Femur (tissue), 1 donor: Measurements from ENCODE around the gene KRT8.
"Not testable (repeated sequence)": the region's sequence is repeated elsewhere in the genome, so short reads cannot be mapped to it uniquely, and the experiment has no call there.

Source experiments
- DNase-seq: peaks from one replicate; pipeline ENCODE4 v3.0.0-alpha.2; 2017

The KRT8 gene

DNA sequence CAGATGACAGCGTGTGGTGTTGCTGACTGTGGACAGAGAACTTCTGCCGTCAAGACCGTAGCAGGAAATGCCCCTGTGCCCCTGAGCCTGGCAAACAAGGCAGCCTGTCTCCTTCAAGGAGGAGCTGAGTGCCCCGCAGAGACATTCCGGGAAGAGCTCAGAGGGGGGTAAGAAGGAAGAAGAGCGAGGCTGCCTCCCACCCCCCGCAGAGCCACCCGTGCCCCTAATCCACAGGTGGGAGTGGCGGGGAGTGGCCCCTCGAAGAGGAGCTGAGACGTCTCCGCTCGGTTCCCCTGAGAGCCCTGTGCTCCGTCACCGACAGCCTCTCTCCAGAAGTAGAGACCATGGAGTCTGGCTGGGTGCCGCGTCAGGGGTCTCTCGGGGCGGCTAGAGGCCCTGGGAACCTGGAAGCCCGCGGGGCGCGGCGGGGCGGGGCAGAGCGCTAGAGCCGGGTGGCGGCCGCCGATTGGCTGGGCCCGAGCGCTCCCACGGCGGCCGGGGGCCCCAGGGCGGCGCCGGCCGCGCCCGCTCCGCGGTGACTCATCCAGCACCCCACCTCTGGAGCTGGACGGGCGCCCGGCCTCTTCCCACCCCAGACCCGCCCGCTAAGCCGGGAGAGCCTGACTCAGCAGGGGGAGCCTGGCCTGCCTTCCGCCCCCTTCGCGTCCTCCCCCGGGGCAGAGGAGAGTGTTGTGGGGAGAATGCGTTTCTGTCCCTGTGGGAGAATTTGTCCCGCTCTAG is 30.9 kb downstream of the KRT8 start:
- peak; percentile 87 for DNase-seq

GRCh38 chr12:52873513-52873831 is 31.4 kb downstream of the KRT8 start:
- no peak for DNase-seq

GRCh38 chr12:52872644-52873389 is 32.1 kb downstream of the KRT8 start:
- no peak for DNase-seq

DNA sequence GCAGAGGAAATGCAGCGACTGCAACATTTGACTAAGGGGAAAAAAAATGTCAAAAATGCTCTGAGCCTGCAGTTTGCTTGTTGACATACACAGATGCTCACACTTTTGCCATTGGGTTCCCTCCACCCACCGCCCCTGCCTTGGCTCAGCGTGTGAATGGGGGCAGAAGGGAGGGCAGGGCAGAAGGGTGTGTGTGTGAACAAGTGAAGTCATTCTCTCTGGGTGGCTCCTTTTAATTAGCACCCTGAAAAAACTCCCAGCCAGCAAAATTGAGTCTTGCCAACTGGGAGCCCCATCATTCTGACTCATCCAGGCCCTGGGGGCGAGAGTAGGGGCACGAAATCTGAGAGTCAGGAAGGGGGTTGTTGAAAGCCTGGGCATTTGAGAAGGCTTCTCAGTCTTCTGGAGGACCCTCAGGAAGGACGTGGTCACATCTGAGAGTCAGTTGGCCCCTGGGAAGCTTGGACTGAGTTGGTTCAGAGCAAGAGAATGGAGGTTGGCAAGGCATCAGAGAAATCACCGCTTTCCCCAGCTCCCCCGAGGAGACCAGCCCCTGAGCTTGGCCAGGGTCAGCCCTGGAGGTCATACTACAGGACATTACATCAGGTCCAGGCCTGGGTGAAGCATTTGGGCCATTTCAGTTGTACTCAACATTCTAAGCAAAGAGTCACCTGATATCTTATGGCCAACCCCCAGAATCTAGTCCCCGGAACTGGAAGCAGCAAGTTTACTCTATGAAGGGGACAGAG is 33.4 kb downstream of the KRT8 start:
- peak; percentile 52 for DNase-seq

- DNase-seq = peak; percentile 44
These were observed 34.2 kb downstream of the KRT8 start for GRCh38 chr12:52870361-52871290.

DNA sequence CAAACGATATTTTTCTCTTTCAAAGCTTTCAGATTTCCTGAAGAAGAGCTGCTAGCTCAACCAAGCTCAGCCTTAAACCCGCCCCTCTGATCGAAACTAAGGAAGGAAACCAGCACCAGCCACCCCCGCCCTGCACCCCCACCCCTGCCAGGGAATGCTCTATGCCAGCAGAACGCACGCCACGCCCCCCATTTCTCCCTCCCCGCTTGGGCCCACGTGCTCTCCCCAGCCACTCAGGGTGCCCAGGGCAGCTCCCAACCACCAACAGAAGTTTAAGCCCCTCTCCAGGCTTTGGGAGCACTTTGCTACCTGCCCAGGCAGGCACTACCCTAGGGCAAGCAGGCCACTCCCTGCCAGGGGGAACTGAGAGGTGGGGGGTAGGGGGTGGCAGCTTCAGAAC is 37.2 kb downstream of the KRT8 start:
- peak; percentile 56 for DNase-seq

DNA sequence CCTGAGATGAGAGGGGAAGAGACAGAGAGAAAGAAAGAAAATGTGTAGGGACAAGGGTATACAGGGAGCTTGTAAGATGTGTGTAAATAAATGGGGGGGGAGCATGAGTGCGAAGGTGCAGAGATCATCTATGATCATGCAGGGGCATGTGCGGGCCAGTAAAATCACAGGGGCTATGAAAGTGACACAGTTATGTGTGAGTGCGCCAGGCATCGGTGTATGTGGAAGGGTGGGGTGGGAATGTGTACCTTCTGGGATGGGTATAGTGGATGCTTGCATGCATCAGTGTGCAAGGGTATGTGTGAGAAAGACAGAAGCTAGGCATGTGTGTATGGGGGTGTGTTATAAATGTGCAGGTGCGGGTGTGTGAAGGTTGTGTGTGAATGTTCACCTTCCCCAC is 37.7 kb downstream of the KRT8 start:
- no peak for DNase-seq

DNA sequence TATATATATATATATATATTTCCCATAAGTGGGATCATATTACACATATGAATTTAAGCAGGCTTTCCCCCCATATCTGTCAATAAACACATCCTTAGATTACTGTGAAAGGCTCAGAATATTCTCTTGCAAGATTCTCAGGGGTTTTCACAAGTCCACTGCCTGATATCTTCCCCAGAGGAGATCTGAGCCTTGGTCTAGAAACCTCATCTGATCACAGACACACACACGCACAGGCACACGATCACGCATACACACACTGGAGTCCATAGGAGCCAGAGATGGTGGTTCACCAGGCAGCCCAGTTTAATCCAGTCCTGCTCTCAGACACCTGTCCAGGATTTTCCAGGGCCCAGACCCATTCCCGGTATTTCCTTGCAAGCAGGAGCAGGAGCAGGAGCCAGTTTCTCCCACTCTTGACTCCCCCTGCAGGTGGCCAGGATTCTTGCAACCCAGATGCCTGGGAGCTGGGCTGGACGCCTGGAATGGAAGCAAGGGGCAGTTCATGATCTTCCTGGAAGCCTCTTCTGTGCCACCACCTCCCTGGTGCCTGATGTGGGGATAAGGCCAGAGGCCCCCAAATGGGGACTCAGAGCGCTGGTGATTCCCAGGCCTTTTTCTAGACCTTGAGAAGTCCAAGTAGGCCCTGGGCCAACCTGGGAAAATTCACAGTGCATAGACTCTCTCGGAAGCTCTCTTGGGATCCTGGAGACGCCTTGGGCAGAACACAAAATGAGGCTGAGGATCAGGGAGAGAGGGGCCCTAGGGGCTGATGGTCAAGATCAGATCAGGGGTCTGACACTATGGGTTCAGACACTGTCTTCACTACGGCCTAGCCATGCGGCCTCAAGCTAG is 39.6 kb downstream of the KRT8 start:
- peak; percentile 81 for DNase-seq

DNA sequence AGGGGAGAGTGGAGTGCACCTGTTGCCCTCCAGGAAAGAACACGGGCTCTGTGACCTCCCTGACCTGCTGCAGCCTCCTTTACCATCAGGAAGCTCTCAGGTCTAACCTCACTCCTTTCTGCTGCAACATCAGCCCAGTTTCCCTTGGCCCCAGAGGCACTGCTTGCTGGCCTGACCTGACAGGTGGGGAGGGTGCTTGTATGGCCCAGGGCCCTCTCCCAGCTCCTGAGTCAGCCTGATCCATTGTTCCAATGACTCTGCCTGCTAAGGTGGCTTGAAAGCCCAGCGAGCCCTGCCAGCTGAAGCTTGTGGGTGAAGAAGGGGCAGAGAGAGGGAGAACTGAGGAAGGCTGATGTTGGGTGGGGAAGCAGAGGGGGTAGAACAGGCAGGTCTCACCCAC is 42.9 kb downstream of the KRT8 start:
- DNase-seq = no peak

DNA sequence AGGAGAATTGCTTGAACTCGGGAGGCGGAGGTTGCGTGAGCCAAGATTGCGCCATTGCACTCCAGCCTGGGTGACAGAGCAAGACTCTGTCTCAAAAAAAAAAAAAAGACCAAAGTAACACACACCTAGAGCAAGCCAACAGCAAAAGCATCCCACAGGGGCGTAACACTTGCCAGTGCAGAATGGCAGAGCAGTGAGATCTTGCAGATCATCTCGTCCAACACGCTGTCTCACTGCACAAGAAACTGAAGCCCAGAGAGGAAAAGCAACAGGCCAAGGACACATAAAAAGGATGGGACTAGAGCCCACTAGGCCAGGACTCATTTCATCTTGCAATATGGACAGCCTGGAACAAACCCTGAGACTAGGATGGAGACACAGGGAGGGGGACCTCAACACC is 43.4 kb downstream of the KRT8 start:
- no peak for DNase-seq

- no peak for DNase-seq
These were observed 44.6 kb downstream of the KRT8 start for GRCh38 chr12:52860102-52860823.

DNA sequence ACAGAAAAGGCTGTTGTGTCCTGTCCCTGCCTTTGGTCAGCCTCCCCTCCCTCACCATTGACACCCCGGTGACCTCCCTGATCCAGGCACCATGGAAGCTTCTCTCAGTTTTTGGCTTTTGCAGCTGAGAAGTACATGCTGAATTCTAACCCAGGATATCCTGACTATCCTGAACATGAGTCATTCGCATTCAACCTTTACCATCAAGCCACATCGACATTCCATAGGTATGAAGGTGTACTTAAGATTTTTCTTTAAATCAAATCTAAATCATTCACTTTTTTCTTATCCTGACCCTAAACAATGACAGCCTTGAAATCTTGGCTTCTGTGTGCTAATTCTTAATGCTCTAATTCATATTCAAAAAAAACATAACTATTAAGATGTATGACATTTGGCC is 47.4 kb downstream of the KRT8 start:
- DNase-seq = no peak

GRCh38 chr12:52856787-52857186 is 48.1 kb downstream of the KRT8 start:
- no peak for DNase-seq

DNA sequence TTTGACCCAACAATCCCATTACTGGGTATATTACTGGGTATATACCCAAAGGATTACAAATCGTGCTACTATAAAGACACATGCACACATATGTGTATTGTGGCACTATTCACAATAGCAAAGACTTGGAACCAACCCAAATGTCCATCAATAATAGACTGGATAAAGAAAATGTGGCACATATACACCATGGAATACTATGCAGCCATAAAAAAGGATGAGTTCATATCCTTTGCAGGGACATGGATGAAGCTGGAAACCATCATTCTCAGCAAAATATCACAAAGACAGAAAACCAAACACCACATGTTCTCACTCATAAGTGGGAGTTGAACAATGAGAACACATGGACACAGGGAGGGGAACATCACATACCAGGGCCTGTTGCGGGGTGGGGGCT is 48.8 kb downstream of the KRT8 start:
- not testable (repeated sequence) for DNase-seq

- no peak for DNase-seq
These were observed 53.1 kb downstream of the KRT8 start for GRCh38 chr12:52851787-52852186.

DNA sequence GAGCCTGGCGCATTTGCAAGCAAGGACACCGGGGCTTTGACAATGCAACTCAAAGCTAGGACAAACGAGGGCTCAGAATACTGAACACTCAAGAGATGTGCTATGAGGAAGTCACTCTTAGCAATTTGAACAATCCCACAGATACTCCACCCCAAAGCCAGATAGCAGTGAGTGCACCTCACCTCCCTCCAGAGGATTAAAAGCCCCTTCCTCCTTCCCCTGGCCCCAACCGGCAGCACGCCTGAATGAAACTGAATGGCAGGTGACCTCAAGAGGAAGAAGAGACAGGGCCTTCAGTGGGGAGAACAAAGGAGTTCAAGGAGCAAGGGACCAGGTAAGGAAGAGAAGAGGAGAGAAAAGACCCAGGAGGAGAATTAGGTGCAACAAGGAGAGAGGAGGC is 54.2 kb downstream of the KRT8 start:
- DNase-seq = no peak

- DNase-seq = no peak
These were observed 55.4 kb downstream of the KRT8 start for GRCh38 chr12:52849511-52849910.

DNA sequence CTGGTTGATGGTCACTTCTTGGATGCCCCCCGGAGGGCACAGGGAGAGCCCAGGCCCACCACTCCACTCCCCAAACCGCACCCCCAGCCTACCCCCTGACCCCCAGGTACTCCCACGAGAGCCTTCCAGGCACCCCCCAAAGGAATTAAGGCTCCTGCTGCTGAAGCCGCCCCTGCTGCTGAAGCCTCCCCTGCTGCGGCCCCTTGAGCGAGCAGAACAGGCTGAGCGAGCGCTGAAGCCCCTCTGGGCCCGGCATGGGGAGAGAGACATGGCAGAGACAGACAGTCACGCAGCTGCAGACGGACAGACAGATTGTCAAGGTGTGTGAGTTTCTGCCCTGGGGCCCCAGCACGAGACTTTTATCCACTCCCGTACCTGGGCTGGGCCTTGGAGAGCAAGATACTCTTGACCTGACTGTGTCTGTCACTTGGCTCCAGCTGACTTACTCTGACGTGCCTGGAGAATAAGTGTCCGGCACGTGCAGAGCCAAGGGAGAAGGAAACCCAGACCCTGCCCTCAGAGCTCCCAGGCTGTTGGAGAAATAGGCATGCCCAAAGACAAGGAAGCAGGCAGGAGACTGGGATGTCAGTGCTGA is 56.1 kb downstream of the KRT8 start, which contains the start of gene KRT78:
Gene KRT78, minus strand, starts transcription at position 334 of the 595 bp plus-strand sequence. Its CDS starts 64 bp downstream, at position 270.
- DNase-seq = no peak

GRCh38 chr12:52847335-52848102 is 57.4 kb downstream of the KRT8 start:
- DNase-seq = no peak
